ENCODE results near the gene KCTD6. TPM values are rescaled to one million over a fixed set of nuclear protein-coding genes. Genes with fewer than 3 reads are reported as not detected.
A peak's percentile ranks its signal among the peaks of the same experiment; 100 is the strongest.

Gene KCTD6
- 64.0 and 68.5 TPM in 2 replicates for polyA plus RNA-seq
- polyA minus RNA-seq: 27.8 and 29.9 TPM in 2 replicates

- peak within 1 kb of the TSS; percentile 74 for H3K4me3 ChIP-seq (ENCODE audit: low read length)
- no peak within 1 kb of the TSS for H3K27ac ChIP-seq (ENCODE audit: low read length)
- H3K9ac ChIP-seq (ENCODE audit: low read length): peak within 1 kb of the TSS; percentile 73
- H3K9me2 ChIP-seq (ENCODE audit: insufficient read depth, low read length): no peaks in the 10 kb centered on the region
- H3K9me3 ChIP-seq (ENCODE audit: low read length): no peaks in the 10 kb centered on the region
- H4K20me1 ChIP-seq (ENCODE audit: insufficient read depth): no peaks in the 10 kb centered on the region
- peak within 1 kb of the TSS; percentile 87 for H3K4me2 ChIP-seq (ENCODE audit: low read length)
- no peaks in the 10 kb centered on the region for H3F3A ChIP-seq (ENCODE audit: insufficient read depth, low read length, poor library complexity, severe bottlenecking)
- H2AFZ ChIP-seq (ENCODE audit: low read depth, low read length): peak within 1 kb of the TSS; percentile 24
- H3K27me3 ChIP-seq (ENCODE audit: insufficient read depth, low read depth, low read length): no peaks in the 10 kb centered on the region
- no peak for TF ChIP-seq REST (IDR thresholded peaks at IDR 0.05; ENCODE audit: borderline replicate concordance)
- TF ChIP-seq EZH2 (IDR thresholded peaks at IDR 0.05; ENCODE audit: borderline replicate concordance, insufficient read depth, low read length, poor library complexity, severe bottlenecking): no peak
- TF ChIP-seq POLR2AphosphoS5 (IDR thresholded peaks at IDR 0.05): peak; percentile 30
- TF ChIP-seq RAD21 (conservative IDR thresholded peaks at IDR 0.05): peak; percentile 71
- peak; percentile 62 for TF ChIP-seq SMC3 (conservative IDR thresholded peaks at IDR 0.05; ENCODE audit: poor library complexity)
- no peak for TF ChIP-seq EP300 (conservative IDR thresholded peaks at IDR 0.05; ENCODE audit: poor library complexity, severe bottlenecking)
- peak; percentile 31 for TF ChIP-seq MXI1 (conservative IDR thresholded peaks at IDR 0.05; ENCODE audit: poor library complexity, severe bottlenecking)
- no peak for TF ChIP-seq TAF1 (IDR thresholded peaks at IDR 0.05; ENCODE audit: low read depth)
- peak; percentile 75 for TF ChIP-seq CTCF (IDR thresholded peaks at IDR 0.05; ENCODE audit: poor library complexity, severe bottlenecking)
- H3K36me3 ChIP-seq (ENCODE audit: insufficient read depth, low read length): no peaks in the 10 kb centered on the region
- peaks cover 42% of the 10 kb centered on the region for H3K79me2 ChIP-seq (replicated peaks; ENCODE audit: insufficient read depth, low read length)
These were observed at the start of gene KCTD6 for GRCh38 chr3:58491506-58492402. TSS of gene KCTD6 (plus strand) at chr3:58492096. CDS start at chr3:58498756, 6,660 bp downstream.

- Histone ChIP-seq H3K4me3 (ENCODE audit: low read length) (no peak overlapping the region), H3K27me3 (ENCODE audit: insufficient read depth, low read depth, low read length) (no peaks in the 10 kb centered on the region), H3K9ac (ENCODE audit: low read length) (no peak overlapping the region), H3K9me3 (ENCODE audit: low read length) (no peaks in the 10 kb centered on the region), H3K79me2 (replicated peaks; ENCODE audit: insufficient read depth, low read length) (no peaks in the 10 kb centered on the region), H3K4me2 (ENCODE audit: low read length) (no peak overlapping the region), H3F3A (ENCODE audit: insufficient read depth, low read length, poor library complexity, severe bottlenecking) (no peaks in the 10 kb centered on the region), H2AFZ (ENCODE audit: low read depth, low read length) (no peak overlapping the region), H3K27ac (ENCODE audit: low read length) (no peak overlapping the region), H4K20me1 (ENCODE audit: insufficient read depth) (no peaks in the 10 kb centered on the region), H3K36me3 (ENCODE audit: insufficient read depth, low read length) (no peaks in the 10 kb centered on the region), H3K9me2 (ENCODE audit: insufficient read depth, low read length) (no peaks in the 10 kb centered on the region)
- TF ChIP-seq SMC3 (conservative IDR thresholded peaks at IDR 0.05; ENCODE audit: poor library complexity) (no peak), TAF1 (IDR thresholded peaks at IDR 0.05; ENCODE audit: low read depth) (no peak), RAD21 (conservative IDR thresholded peaks at IDR 0.05) (no peak), EP300 (conservative IDR thresholded peaks at IDR 0.05; ENCODE audit: poor library complexity, severe bottlenecking) (no peak), MXI1 (conservative IDR thresholded peaks at IDR 0.05; ENCODE audit: poor library complexity, severe bottlenecking) (no peak), EZH2 (IDR thresholded peaks at IDR 0.05; ENCODE audit: borderline replicate concordance, insufficient read depth, low read length, poor library complexity, severe bottlenecking) (no peak), REST (IDR thresholded peaks at IDR 0.05; ENCODE audit: borderline replicate concordance) (no peak), CTCF (IDR thresholded peaks at IDR 0.05; ENCODE audit: poor library complexity, severe bottlenecking) (no peak), POLR2AphosphoS5 (IDR thresholded peaks at IDR 0.05) (no peak)
These were observed 39.7 kb upstream of the KCTD6 start for GRCh38 chr3:58452176-58452575.

Data from neural cell (in vitro differentiated cells).